Measurements from ENCODE around the gene UBE2O.

DNA sequence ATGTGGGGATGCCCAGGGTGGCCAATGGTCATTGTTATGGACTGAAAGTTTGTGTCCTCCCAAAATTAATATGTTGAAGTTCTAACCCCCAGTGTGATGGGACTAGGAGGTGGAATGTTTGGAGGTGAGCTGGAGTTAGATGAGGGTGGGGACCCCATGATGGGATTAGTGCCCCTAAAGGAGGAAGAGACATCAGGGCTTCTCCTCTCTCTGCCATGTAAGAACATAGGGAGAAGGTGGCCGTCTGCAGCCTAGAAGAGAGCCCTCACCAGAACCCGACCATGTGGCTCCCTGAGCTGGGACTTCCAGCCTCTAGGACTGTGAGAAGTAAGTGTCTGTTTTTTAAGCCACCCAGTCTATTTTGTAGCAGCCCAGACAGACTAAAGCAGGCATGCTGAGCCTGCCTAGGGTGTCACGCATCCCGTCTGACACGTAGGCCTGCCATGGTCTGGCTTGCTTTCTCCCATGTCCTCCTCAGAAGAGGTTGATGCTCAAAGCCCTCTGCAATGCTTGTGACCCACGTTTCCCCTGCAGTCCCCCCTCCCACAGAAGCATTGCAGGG, 95.3 kb downstream of the UBE2O start:
- TF ChIP-seq, protein P1, sequence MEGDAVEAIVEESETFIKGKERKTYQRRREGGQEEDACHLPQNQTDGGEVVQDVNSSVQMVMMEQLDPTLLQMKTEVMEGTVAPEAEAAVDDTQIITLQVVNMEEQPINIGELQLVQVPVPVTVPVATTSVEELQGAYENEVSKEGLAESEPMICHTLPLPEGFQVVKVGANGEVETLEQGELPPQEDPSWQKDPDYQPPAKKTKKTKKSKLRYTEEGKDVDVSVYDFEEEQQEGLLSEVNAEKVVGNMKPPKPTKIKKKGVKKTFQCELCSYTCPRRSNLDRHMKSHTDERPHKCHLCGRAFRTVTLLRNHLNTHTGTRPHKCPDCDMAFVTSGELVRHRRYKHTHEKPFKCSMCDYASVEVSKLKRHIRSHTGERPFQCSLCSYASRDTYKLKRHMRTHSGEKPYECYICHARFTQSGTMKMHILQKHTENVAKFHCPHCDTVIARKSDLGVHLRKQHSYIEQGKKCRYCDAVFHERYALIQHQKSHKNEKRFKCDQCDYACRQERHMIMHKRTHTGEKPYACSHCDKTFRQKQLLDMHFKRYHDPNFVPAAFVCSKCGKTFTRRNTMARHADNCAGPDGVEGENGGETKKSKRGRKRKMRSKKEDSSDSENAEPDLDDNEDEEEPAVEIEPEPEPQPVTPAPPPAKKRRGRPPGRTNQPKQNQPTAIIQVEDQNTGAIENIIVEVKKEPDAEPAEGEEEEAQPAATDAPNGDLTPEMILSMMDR (IDR thresholded peaks at IDR 0.05 in 4 of 5, conservative IDR thresholded peaks at IDR 0.05 in 1 of 5): no peak
- no peak for TF ChIP-seq POLR2A (IDR thresholded peaks at IDR 0.05)

Measured in gastrocnemius medialis (tissue), 4 donors.